ENCODE data around the gene TRIM72. TPM values are rescaled to one million over a fixed set of nuclear protein-coding genes. Genes with fewer than 3 reads are reported as not detected.
A peak's percentile ranks its signal among the peaks of the same experiment; 100 is the strongest.

TRIM72 gene
- polyA plus RNA-seq, 3 donors, result 0.04 TPM; not detected in 2

- intact Hi-C loops (cut with micrococcal nuclease), result no loop called here
These were observed 27.7 kb upstream of the TRIM72 start for GRCh38 chr16:31186176-31186575.

DNA sequence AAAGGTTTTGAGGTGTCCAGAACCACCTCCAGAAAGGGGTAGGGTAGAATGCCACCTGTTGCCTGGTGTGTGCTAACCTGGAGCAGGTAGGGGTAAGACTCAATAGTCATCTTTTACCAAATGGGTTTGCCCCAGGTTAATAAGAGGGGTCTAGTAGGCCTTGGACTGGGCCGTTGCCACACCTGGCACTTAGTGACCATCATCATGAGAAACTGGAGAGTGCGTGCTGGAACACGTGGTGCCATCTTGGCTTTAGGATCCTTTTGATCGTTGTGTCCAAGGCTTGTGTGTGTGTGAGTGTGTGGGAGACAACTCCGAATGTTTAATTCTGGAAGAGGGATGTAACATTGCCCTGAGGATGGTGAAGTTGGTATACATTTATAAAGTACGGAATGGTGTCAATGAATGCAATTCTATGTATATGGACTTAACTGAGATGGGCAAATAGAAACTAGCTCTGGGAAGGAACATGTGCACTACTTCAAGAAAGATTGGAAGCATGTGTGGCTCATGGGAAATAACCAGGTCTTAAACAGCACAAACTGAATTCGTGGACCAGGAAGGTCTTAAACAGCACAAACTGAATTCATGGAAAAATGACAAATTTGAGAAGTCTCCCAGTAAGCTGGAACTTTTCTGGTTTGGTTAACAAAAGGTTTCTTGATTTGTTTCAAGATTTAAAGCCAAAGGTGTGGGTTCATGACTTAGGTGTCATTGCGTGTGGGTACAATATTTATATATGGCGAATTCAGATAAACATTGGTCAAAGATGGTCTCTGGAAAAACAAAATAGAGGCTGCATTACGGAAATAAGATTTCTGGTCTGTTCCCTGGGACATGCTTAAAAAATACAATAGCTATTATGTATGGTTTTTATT is 26.8 kb upstream of the TRIM72 start:
- Histone ChIP-seq H3K79me2 (ENCODE audit: insufficient read depth, low read length) (peaks cover 91% of the 10 kb centered on the region), H3K27ac (ENCODE audit: low read depth in 1 of 2, low read length in 2 of 2) (peak overlapping the region in 1 of 2 donors; percentile 34), H3K4me3 (replicated peaks in 1 of 3; ENCODE audit: low read depth in 2 of 3, low read length in 3 of 3) (peak overlapping the region in 1 of 3 experiments; percentile 45), H3K9ac (ENCODE audit: insufficient read depth, low read length, poor library complexity, severe bottlenecking) (no peak overlapping the region), H3K36me3 (replicated peaks in 1 of 2; ENCODE audit: control insufficient read depth in 1 of 2, insufficient read depth in 2 of 2, low read length in 2 of 2) (peaks cover 91 to 100% of the 10 kb centered on the region in 2 donors), H4K20me1 (ENCODE audit: insufficient read depth, low read length) (peaks cover 100% of the 10 kb centered on the region), H3K4me2 (replicated peaks; ENCODE audit: extremely low read depth, low read length, poor library complexity, severe bottlenecking) (peak overlapping the region; percentile 62), H3K27me3 (ENCODE audit: control insufficient read depth in 2 of 2, insufficient read depth in 2 of 2, low read length in 2 of 2) (no peaks in the 10 kb centered on the region), H3K9me3 (replicated peaks in 1 of 2; ENCODE audit: control insufficient read depth in 1 of 2, insufficient read depth in 1 of 2, low read length in 2 of 2) (no peaks in the 10 kb centered on the region), H3K4me1 (ENCODE audit: control insufficient read depth in 1 of 2, insufficient read depth in 2 of 2, low read length in 2 of 2) (peaks cover 36% of the 10 kb centered on the region in 2 donors), H2AFZ (ENCODE audit: insufficient read depth, low read depth, low read length, poor library complexity, severe bottlenecking) (no peak overlapping the region)
- Mint-ChIP-seq H3K27me3 (ENCODE audit: low read depth in 3 of 3) (peaks cover 0 to 2% (median 0%) of the 10 kb centered on the region in 3 donors), H3K4me1 (peaks cover 46% of the 10 kb centered on the region), H3K9me3 (no peaks in the 10 kb centered on the region), H3K36me3 (peaks cover 98 to 100% of the 10 kb centered on the region in 2 donors), H3K27ac (peak overlapping the region in 4 of 7 donors; percentile 18 to 71 (median 44)), H3K4me3 (no peak overlapping the region)
- TF ChIP-seq, protein P1, sequence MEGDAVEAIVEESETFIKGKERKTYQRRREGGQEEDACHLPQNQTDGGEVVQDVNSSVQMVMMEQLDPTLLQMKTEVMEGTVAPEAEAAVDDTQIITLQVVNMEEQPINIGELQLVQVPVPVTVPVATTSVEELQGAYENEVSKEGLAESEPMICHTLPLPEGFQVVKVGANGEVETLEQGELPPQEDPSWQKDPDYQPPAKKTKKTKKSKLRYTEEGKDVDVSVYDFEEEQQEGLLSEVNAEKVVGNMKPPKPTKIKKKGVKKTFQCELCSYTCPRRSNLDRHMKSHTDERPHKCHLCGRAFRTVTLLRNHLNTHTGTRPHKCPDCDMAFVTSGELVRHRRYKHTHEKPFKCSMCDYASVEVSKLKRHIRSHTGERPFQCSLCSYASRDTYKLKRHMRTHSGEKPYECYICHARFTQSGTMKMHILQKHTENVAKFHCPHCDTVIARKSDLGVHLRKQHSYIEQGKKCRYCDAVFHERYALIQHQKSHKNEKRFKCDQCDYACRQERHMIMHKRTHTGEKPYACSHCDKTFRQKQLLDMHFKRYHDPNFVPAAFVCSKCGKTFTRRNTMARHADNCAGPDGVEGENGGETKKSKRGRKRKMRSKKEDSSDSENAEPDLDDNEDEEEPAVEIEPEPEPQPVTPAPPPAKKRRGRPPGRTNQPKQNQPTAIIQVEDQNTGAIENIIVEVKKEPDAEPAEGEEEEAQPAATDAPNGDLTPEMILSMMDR (IDR thresholded peaks at IDR 0.05), result no peak
- intact Hi-C loops (cut with micrococcal nuclease), result no loop called here
- 97% methylated on average over 8 of the region's 10 CpGs for WGBS (ENCODE audit: insufficient coverage)
- no peak for DNase-seq

More at GRCh38 chr16:31186176-31186575, 27.7 kb upstream of the TRIM72 start:
- TF ChIP-seq, protein P1 (IDR thresholded peaks at IDR 0.05), result no peak
- Mint-ChIP-seq H3K4me3 (peak overlapping the region; percentile 14 to 77), H3K27ac (peak overlapping the region; percentile 37 to 93 (median 71)), H3K9me3 (no peaks in the 10 kb centered on the region), H3K4me1 (peaks cover 56% of the 10 kb centered on the region), H3K36me3 (peaks cover 89 to 92% of the 10 kb centered on the region in 2 donors), H3K27me3 (ENCODE audit: low read depth in 3 of 3) (peaks cover 0 to 2% (median 0%) of the 10 kb centered on the region in 3 donors)
- H3K36me3 ChIP-seq (replicated peaks in 1 of 2; ENCODE audit: control insufficient read depth in 1 of 2, insufficient read depth in 2 of 2, low read length in 2 of 2), result peaks cover 81 to 91% of the 10 kb centered on the region in 2 donors
- H3K4me3 ChIP-seq (replicated peaks in 1 of 3; ENCODE audit: low read depth in 2 of 3, low read length in 3 of 3), result peak overlapping the region in 1 of 3 experiments; percentile 45
- no peak overlapping the region for H3K9ac ChIP-seq (ENCODE audit: insufficient read depth, low read length, poor library complexity, severe bottlenecking)
- no peak overlapping the region for H2AFZ ChIP-seq (ENCODE audit: insufficient read depth, low read depth, low read length, poor library complexity, severe bottlenecking)
- H3K27ac ChIP-seq (ENCODE audit: low read depth in 1 of 2, low read length in 2 of 2), result peak overlapping the region in 1 of 2 donors; percentile 58
- 5% methylated on average over 3 of the region's 7 CpGs for WGBS (ENCODE audit: insufficient coverage)
- peaks cover 46% of the 10 kb centered on the region in 2 donors for H3K4me1 ChIP-seq (ENCODE audit: control insufficient read depth in 1 of 2, insufficient read depth in 2 of 2, low read length in 2 of 2)
- peaks cover 100% of the 10 kb centered on the region for H4K20me1 ChIP-seq (ENCODE audit: insufficient read depth, low read length)
- no peak for DNase-seq
- H3K9me3 ChIP-seq (replicated peaks in 1 of 2; ENCODE audit: control insufficient read depth in 1 of 2, insufficient read depth in 1 of 2, low read length in 2 of 2), result no peaks in the 10 kb centered on the region
- peaks cover 91% of the 10 kb centered on the region for H3K79me2 ChIP-seq (ENCODE audit: insufficient read depth, low read length)
- peak overlapping the region; percentile 62 for H3K4me2 ChIP-seq (replicated peaks; ENCODE audit: extremely low read depth, low read length, poor library complexity, severe bottlenecking)
- no peaks in the 10 kb centered on the region for H3K27me3 ChIP-seq (ENCODE audit: control insufficient read depth in 2 of 2, insufficient read depth in 2 of 2, low read length in 2 of 2)
